Neuronal stem cell (in vitro differentiated cells): ENCODE measurements around the gene SC5D.

Experiments used
- DNase-seq: peaks from one replicate; pipeline ENCODE4 v3.0.0-alpha.2; 2013; ENCODE audit warnings: low spot score
- H2AFZ ChIP-seq: one replicate; pipeline ENCODE4 v1.6.1; 2013; ENCODE audit warnings: mild to moderate bottlenecking, low read length, inconsistent platforms
- H2AK5ac ChIP-seq: 2 replicates; pipeline ENCODE4 v1.6.1; 2013; ENCODE audit warnings: low read depth, mild to moderate bottlenecking, inconsistent platforms, low read length, moderate library complexity, mixed read lengths
- H2BK120ac ChIP-seq: 2 replicates; pipeline ENCODE4 v1.6.1; 2013; ENCODE audit warnings: low read depth, mild to moderate bottlenecking, inconsistent platforms, low read length, moderate library complexity, mixed read lengths
- H2BK12ac ChIP-seq: one replicate; pipeline ENCODE4 v1.6.1; 2013; ENCODE audit warnings: low read length, inconsistent platforms
- H2BK15ac ChIP-seq: 2 replicates; pipeline ENCODE4 v1.6.1; 2013; ENCODE audit warnings: mild to moderate bottlenecking, low read length, inconsistent platforms, mixed read lengths
- H2BK5ac ChIP-seq: one replicate; pipeline ENCODE4 v1.6.1; 2013; ENCODE audit warnings: inconsistent platforms, mild to moderate bottlenecking, low read length, moderate library complexity
- H3K14ac ChIP-seq: one replicate; pipeline ENCODE4 v1.6.1; 2013; ENCODE audit warnings: low read length, inconsistent platforms
- H3K18ac ChIP-seq: 2 replicates; pipeline ENCODE4 v1.6.1; 2013; ENCODE audit warnings: low read length, inconsistent platforms
- H3K23ac ChIP-seq: 2 replicates; pipeline ENCODE4 v1.6.1; 2013; ENCODE audit warnings: low read depth, mild to moderate bottlenecking, mixed read lengths, low read length, inconsistent platforms; ENCODE audit not compliant: poor library complexity
- H3K27ac ChIP-seq: replicated peaks from 3 replicates; pipeline ENCODE4 v1.5.1; 2013; ENCODE audit warnings: low read length, inconsistent platforms
- H3K27me3 ChIP-seq, 3 experiments: 2 replicates each; pipeline ENCODE4 v1.6.1; 2013; ENCODE audit warnings: low read length in 3 of 3, mild to moderate bottlenecking in 2 of 3, inconsistent platforms in 1 of 3, low read depth in 1 of 3, mixed read lengths in 1 of 3, moderate library complexity in 1 of 3; ENCODE audit not compliant: control insufficient read depth in 3 of 3, insufficient read depth in 3 of 3
- H3K36me3 ChIP-seq, 2 donors: replicated peaks in 1 of 2; 2 replicates each; pipeline ENCODE4 v1.6.1; 2013; ENCODE audit warnings: low read length in 2 of 2; ENCODE audit not compliant: control insufficient read depth in 2 of 2, insufficient read depth in 2 of 2
- H3K4ac ChIP-seq: 2 replicates; pipeline ENCODE4 v1.6.1; 2013; ENCODE audit warnings: inconsistent platforms, mild to moderate bottlenecking, low read length, moderate library complexity
- H3K4me1 ChIP-seq, 2 donors: 1 replicate in 1 of 2; 2 replicates in 1 of 2; pipeline ENCODE4 v1.6.1; 2013; ENCODE audit warnings: low read length in 2 of 2, low read depth in 1 of 2; ENCODE audit not compliant: control insufficient read depth in 2 of 2, insufficient read depth in 1 of 2
- H3K4me2 ChIP-seq: one replicate; pipeline ENCODE4 v1.6.1; 2013; ENCODE audit warnings: mild to moderate bottlenecking, low read length, inconsistent platforms; ENCODE audit not compliant: insufficient read depth, poor library complexity, severe bottlenecking
- H3K4me3 ChIP-seq, 2 donors: 2 replicates each; pipeline ENCODE4 v1.5.1; 2013; ENCODE audit warnings: low read length in 2 of 2, mild to moderate bottlenecking in 2 of 2, inconsistent platforms in 1 of 2, moderate library complexity in 1 of 2
- H3K79me1 ChIP-seq: one replicate; pipeline ENCODE4 v1.6.1; 2013; ENCODE audit warnings: low read depth, mild to moderate bottlenecking, inconsistent platforms, low read length, moderate library complexity
- H3K9ac ChIP-seq: one replicate; pipeline ENCODE4 v1.6.1; 2013; ENCODE audit warnings: mild to moderate bottlenecking, low read depth, low read length, inconsistent platforms; ENCODE audit not compliant: poor library complexity
- H3K9me3 ChIP-seq, 2 donors: replicated peaks in 1 of 2; 2 replicates each; pipeline versions ENCODE3 to v1.6.1; 2013; ENCODE audit warnings: low read length in 2 of 2, mild to moderate bottlenecking in 2 of 2, inconsistent platforms in 1 of 2, low read depth in 1 of 2, mixed read lengths in 1 of 2, moderate library complexity in 1 of 2; ENCODE audit not compliant: control insufficient read depth in 2 of 2, insufficient read depth in 1 of 2
- H4K8ac ChIP-seq: one replicate; pipeline ENCODE4 v1.6.1; 2013; ENCODE audit warnings: low read depth, mild to moderate bottlenecking, inconsistent platforms, low read length, moderate library complexity
- H4K91ac ChIP-seq: one replicate; pipeline ENCODE4 v1.6.1; 2013; ENCODE audit warnings: low read length, low read depth, mild to moderate bottlenecking, inconsistent platforms; ENCODE audit not compliant: poor library complexity
- WGBS, 2 donors: extraction: QIAGEN DNeasy Blood & Tissue Kit; methylation state at CpG; one replicate each; pipeline ENCODE4 v1.1.7; 2013; ENCODE audit warnings: missing lambda C conversion rate in 2 of 2, mixed read lengths in 1 of 2; ENCODE audit not compliant: insufficient read length in 2 of 2, insufficient replicate concordance in 1 of 2; ENCODE audit errors: extremely low coverage in 2 of 2; 5-methylcytosine and 5-hydroxymethylcytosine counted together

SC5D gene

GRCh38 chr11:121254756-121255155 is 37.8 kb upstream of the SC5D start:
- DNase-seq = no peak

GRCh38 chr11:121255473-121256125 is 37.0 kb upstream of the SC5D start:
- Histone ChIP-seq H4K91ac (no peak overlapping the region), H3K4me1 (no peaks in the 10 kb centered on the region), H2BK5ac (no peak overlapping the region), H3K9ac (no peak overlapping the region), H3K4me3 (no peak overlapping the region), H3K79me1 (no peaks in the 10 kb centered on the region), H3K23ac (no peak overlapping the region), H2BK15ac (no peak overlapping the region), H2AFZ (no peak overlapping the region), H2AK5ac (no peak overlapping the region), H3K27ac (no peak overlapping the region), H3K18ac (no peak overlapping the region), H3K9me3 (peaks cover 0 to 6% of the 10 kb centered on the region in 2 donors), H3K4ac (no peak overlapping the region), H3K4me2 (no peak overlapping the region), H3K36me3 (no peaks in the 10 kb centered on the region), H3K14ac (no peak overlapping the region), H2BK12ac (no peak overlapping the region), H4K8ac (no peak overlapping the region), H3K27me3 (no peaks in the 10 kb centered on the region), H2BK120ac (no peak overlapping the region)
- WGBS, 2 donors = no CpG with 5 or more reads among the region's 2 CpGs
- DNase-seq = no peak

More at GRCh38 chr11:121254756-121255155, 37.8 kb upstream of the SC5D start:
- no peak overlapping the region for H3K18ac ChIP-seq
- H2BK15ac ChIP-seq = no peak overlapping the region
- no peak overlapping the region for H4K8ac ChIP-seq
- H3K4ac ChIP-seq = no peak overlapping the region
- H3K79me1 ChIP-seq = no peaks in the 10 kb centered on the region
- no peak overlapping the region for H3K4me2 ChIP-seq
- H2BK12ac ChIP-seq = no peak overlapping the region
- no peak overlapping the region for H2AFZ ChIP-seq
- H3K27ac ChIP-seq = no peak overlapping the region
- no peak overlapping the region for H3K23ac ChIP-seq
- H3K36me3 ChIP-seq = no peaks in the 10 kb centered on the region
- peaks cover 0 to 6% of the 10 kb centered on the region in 2 donors for H3K9me3 ChIP-seq
- no peak overlapping the region for H3K4me3 ChIP-seq
- H4K91ac ChIP-seq = no peak overlapping the region
- no peaks in the 10 kb centered on the region for H3K4me1 ChIP-seq
- H3K14ac ChIP-seq = no peak overlapping the region
- no peak overlapping the region for H2BK120ac ChIP-seq
- no peak overlapping the region for H3K9ac ChIP-seq
- no peak overlapping the region for H2BK5ac ChIP-seq
- H2AK5ac ChIP-seq = no peak overlapping the region
- H3K27me3 ChIP-seq = no peaks in the 10 kb centered on the region

GRCh38 chr11:121257289-121257688 is 35.3 kb upstream of the SC5D start:
- no peaks in the 10 kb centered on the region for H3K36me3 ChIP-seq
- no peak overlapping the region for H2BK5ac ChIP-seq
- DNase-seq = no peak
- H4K8ac ChIP-seq = no peak overlapping the region
- H3K4me1 ChIP-seq = no peaks in the 10 kb centered on the region
- no peak overlapping the region for H2AFZ ChIP-seq
- H3K9me3 ChIP-seq = peaks cover 0 to 6% of the 10 kb centered on the region in 2 donors
- no peak overlapping the region for H3K27ac ChIP-seq
- H2AK5ac ChIP-seq = no peak overlapping the region
- H4K91ac ChIP-seq = no peak overlapping the region
- no peak overlapping the region for H2BK15ac ChIP-seq
- no peaks in the 10 kb centered on the region for H3K79me1 ChIP-seq
- H3K4ac ChIP-seq = no peak overlapping the region
- H3K18ac ChIP-seq = no peak overlapping the region
- no peak overlapping the region for H2BK120ac ChIP-seq
- no peak overlapping the region for H3K14ac ChIP-seq
- no peak overlapping the region for H3K4me2 ChIP-seq
- H3K9ac ChIP-seq = no peak overlapping the region
- no peaks in the 10 kb centered on the region for H3K27me3 ChIP-seq
- H3K23ac ChIP-seq = no peak overlapping the region
- H3K4me3 ChIP-seq = no peak overlapping the region
- H2BK12ac ChIP-seq = no peak overlapping the region

- Histone ChIP-seq H3K27ac (no peak overlapping the region), H2AK5ac (no peak overlapping the region), H3K9ac (no peak overlapping the region), H3K23ac (no peak overlapping the region), H3K4ac (no peak overlapping the region), H4K8ac (no peak overlapping the region), H2BK5ac (no peak overlapping the region), H3K18ac (no peak overlapping the region), H2AFZ (no peak overlapping the region), H4K91ac (no peak overlapping the region), H2BK15ac (no peak overlapping the region), H3K4me3 (no peak overlapping the region), H3K14ac (no peak overlapping the region), H3K27me3 (no peaks in the 10 kb centered on the region), H2BK12ac (no peak overlapping the region), H3K79me1 (no peaks in the 10 kb centered on the region), H3K9me3 (peaks cover 0 to 10% of the 10 kb centered on the region in 2 donors), H3K4me1 (no peaks in the 10 kb centered on the region), H3K4me2 (no peak overlapping the region), H2BK120ac (no peak overlapping the region), H3K36me3 (no peaks in the 10 kb centered on the region)
- WGBS, 2 donors = no CpG with 5 or more reads among the region's 1 CpG
- no peak for DNase-seq
Measured at GRCh38 chr11:121257976-121258375, 34.6 kb upstream of the SC5D start.
